KMS-11 (cell line): ENCODE measurements around the gene WNT3A.

Experiments
- H2AFZ ChIP-seq: fragments of 200-600 bp; sonication (generic); 2 replicates; pipeline ENCODE4 v1.6.1; 2016; ENCODE audit warnings: antibody characterized with exemption, mixed run types, low read depth
- H3K27ac ChIP-seq: fragments of 200-600 bp; sonication (generic); 2 replicates; pipeline ENCODE4 v1.6.1; 2016; ENCODE audit warnings: mild to moderate bottlenecking, mixed run types
- H3K27me3 ChIP-seq: fragments of 200-600 bp; sonication (generic); 2 replicates; pipeline ENCODE4 v1.6.1; 2017; ENCODE audit warnings: mild to moderate bottlenecking, low read depth, mixed run types, moderate library complexity; ENCODE audit not compliant: insufficient read depth
- H3K36me3 ChIP-seq: fragments of 200-600 bp; sonication (generic); 2 replicates; pipeline ENCODE4 v1.6.1; 2017; ENCODE audit warnings: mild to moderate bottlenecking, mixed run types; ENCODE audit not compliant: insufficient read depth
- H3K4me1 ChIP-seq: fragments of 200-600 bp; sonication (generic); 2 replicates; pipeline ENCODE4 v1.6.1; 2016; ENCODE audit warnings: mild to moderate bottlenecking, low read depth, mixed run types; ENCODE audit not compliant: poor library complexity, severe bottlenecking
- H3K4me2 ChIP-seq: fragments of 200-600 bp; sonication (generic); 2 replicates; pipeline ENCODE4 v1.7.0; 2016; ENCODE audit warnings: mild to moderate bottlenecking, mixed run types
- H3K4me3 ChIP-seq: fragments of 200-600 bp; sonication (generic); IDR thresholded peaks from 2 replicates; pipeline ENCODE4 v1.6.1; 2017; ENCODE audit warnings: low read depth, low read length, mixed read lengths; ENCODE audit not compliant: insufficient read depth
- H3K79me2 ChIP-seq: fragments of 200-600 bp; sonication (generic); 2 replicates; pipeline ENCODE4 v1.6.1; 2016; ENCODE audit warnings: low read depth, mixed run types; ENCODE audit not compliant: insufficient read depth
- H3K9ac ChIP-seq: fragments of 200-600 bp; sonication (generic); 2 replicates; pipeline ENCODE4 v1.6.1; 2016; ENCODE audit warnings: mild to moderate bottlenecking, mixed run types
- H4K20me1 ChIP-seq: fragments of 200-600 bp; sonication (generic); 2 replicates; pipeline ENCODE4 v1.6.1; 2016; ENCODE audit warnings: mild to moderate bottlenecking, mixed run types; ENCODE audit not compliant: insufficient read depth
- CTCF ChIP-seq: fragments of 200-600 bp; sonication (generic); conservative IDR thresholded peaks from 2 replicates; pipeline ENCODE4 v1.6.1; 2017; ENCODE audit warnings: low read depth, mild to moderate bottlenecking, antibody characterized with exemption, low read length, moderate library complexity, mixed read lengths

The WNT3A gene

GRCh38 chr1:228015276-228016180 is 8.7 kb downstream of the WNT3A start:
- H3K27ac ChIP-seq: no peak overlapping the region
- H3K9ac ChIP-seq: no peak overlapping the region
- no peak overlapping the region for H3K4me2 ChIP-seq
- no peaks in the 10 kb centered on the region for H3K36me3 ChIP-seq
- H3K27me3 ChIP-seq: peaks cover 20% of the 10 kb centered on the region; the same call in 1 of the 2 replicates
- TF ChIP-seq CTCF: no peak
- no peak overlapping the region for H3K4me3 ChIP-seq
- no peaks in the 10 kb centered on the region for H3K79me2 ChIP-seq
- H2AFZ ChIP-seq: no peak overlapping the region
- H3K4me1 ChIP-seq: no peaks in the 10 kb centered on the region
- no peaks in the 10 kb centered on the region for H4K20me1 ChIP-seq

- H3K36me3 ChIP-seq: no peaks in the 10 kb centered on the region
- H3K4me3 ChIP-seq: no peak overlapping the region
- H3K4me1 ChIP-seq: no peaks in the 10 kb centered on the region
- H3K4me2 ChIP-seq: no peak overlapping the region
- no peaks in the 10 kb centered on the region for H3K79me2 ChIP-seq
- no peaks in the 10 kb centered on the region for H4K20me1 ChIP-seq
- TF ChIP-seq CTCF: no peak
- H3K27ac ChIP-seq: no peak overlapping the region
- peaks cover 15% of the 10 kb centered on the region; the same call in 1 of the 2 replicates for H3K27me3 ChIP-seq
- H3K9ac ChIP-seq: no peak overlapping the region
- H2AFZ ChIP-seq: no peak overlapping the region
These were observed 9.3 kb downstream of the WNT3A start for GRCh38 chr1:228016181-228016510.

- Histone ChIP-seq H3K4me2 (no peak overlapping the region), H3K79me2 (no peaks in the 10 kb centered on the region), H4K20me1 (no peaks in the 10 kb centered on the region), H3K9ac (no peak overlapping the region), H3K27ac (no peak overlapping the region), H2AFZ (no peak overlapping the region; the same call in 1 of the 2 replicates), H3K36me3 (no peaks in the 10 kb centered on the region), H3K4me1 (no peaks in the 10 kb centered on the region), H3K4me3 (no peak overlapping the region), H3K27me3 (peaks cover 12% of the 10 kb centered on the region; the same call in 1 of the 2 replicates)
- no peak for TF ChIP-seq CTCF
These were observed 10.0 kb downstream of the WNT3A start for GRCh38 chr1:228016653-228017355.

- Histone ChIP-seq H3K79me2 (no peaks in the 10 kb centered on the region), H3K4me3 (no peak overlapping the region), H3K27me3 (peaks cover 6% of the 10 kb centered on the region; the same call in 1 of the 2 replicates), H3K4me2 (no peak overlapping the region), H3K36me3 (no peaks in the 10 kb centered on the region), H3K4me1 (no peaks in the 10 kb centered on the region), H4K20me1 (no peaks in the 10 kb centered on the region), H3K27ac (no peak overlapping the region), H2AFZ (no peak overlapping the region), H3K9ac (no peak overlapping the region)
- TF ChIP-seq CTCF: no peak
These were observed 10.7 kb downstream of the WNT3A start for GRCh38 chr1:228017356-228018124.
